Mammary epithelial cell (primary cell): ENCODE results near the gene HPCAL1.

ENCODE experiments used
- EZH2 ChIP-seq: IDR thresholded peaks from 2 replicates; pipeline ENCODE4 v1.6.1; 2012; ENCODE audit warnings: low read length, inconsistent platforms, borderline replicate concordance
- TF ChIP-seq, protein P1 (sequence below), 2 donors: IDR thresholded peaks in 1 of 2; conservative IDR thresholded peaks in 1 of 2; 2 replicates each; pipeline ENCODE4 v1.5.1; 2011 to 2012; ENCODE audit warnings: inconsistent platforms in 2 of 2, low read length in 2 of 2, mild to moderate bottlenecking in 2 of 2, control low read depth in 1 of 2, low read depth in 1 of 2; ENCODE audit not compliant: insufficient read depth in 1 of 2; ENCODE audit errors: extremely low read depth in 1 of 2

DNA sequence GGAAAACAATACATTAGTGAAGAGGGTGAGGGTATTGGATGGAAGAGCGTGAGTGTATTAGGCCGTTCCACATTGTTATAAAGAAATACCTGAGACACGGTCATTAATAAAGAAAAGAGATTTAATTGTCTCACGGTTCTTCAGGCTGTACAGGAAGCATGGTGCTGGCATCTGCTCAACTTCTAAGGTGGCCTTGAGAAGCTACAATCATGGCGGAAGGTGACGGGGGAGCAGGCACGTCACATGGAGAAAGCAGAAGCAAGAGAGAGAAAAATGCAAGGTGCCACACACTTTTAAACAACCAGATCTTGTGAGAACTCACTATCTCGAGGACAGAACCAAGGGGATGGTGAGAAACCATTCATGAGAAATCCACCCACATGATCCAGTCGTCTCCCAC, 18.2 kb downstream of the HPCAL1 start:
- TF ChIP-seq, protein P1, sequence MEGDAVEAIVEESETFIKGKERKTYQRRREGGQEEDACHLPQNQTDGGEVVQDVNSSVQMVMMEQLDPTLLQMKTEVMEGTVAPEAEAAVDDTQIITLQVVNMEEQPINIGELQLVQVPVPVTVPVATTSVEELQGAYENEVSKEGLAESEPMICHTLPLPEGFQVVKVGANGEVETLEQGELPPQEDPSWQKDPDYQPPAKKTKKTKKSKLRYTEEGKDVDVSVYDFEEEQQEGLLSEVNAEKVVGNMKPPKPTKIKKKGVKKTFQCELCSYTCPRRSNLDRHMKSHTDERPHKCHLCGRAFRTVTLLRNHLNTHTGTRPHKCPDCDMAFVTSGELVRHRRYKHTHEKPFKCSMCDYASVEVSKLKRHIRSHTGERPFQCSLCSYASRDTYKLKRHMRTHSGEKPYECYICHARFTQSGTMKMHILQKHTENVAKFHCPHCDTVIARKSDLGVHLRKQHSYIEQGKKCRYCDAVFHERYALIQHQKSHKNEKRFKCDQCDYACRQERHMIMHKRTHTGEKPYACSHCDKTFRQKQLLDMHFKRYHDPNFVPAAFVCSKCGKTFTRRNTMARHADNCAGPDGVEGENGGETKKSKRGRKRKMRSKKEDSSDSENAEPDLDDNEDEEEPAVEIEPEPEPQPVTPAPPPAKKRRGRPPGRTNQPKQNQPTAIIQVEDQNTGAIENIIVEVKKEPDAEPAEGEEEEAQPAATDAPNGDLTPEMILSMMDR (conservative IDR thresholded peaks at IDR 0.05 in 1 of 2, IDR thresholded peaks at IDR 0.05 in 1 of 2; ENCODE audit: extremely low read depth in 1 of 2, insufficient read depth in 1 of 2, low read depth in 1 of 2, low read length in 2 of 2), result no peak
- TF ChIP-seq EZH2, result no peak
